HCT116 (cell line): Measurements from ENCODE around the gene SERPINI2. TPM values are rescaled to one million over a fixed set of nuclear protein-coding genes. Genes with fewer than 3 reads are reported as not detected.
"Not testable (repeated sequence)": the region's sequence is repeated elsewhere in the genome, so short reads cannot be mapped to it uniquely, and the experiment has no call there.

ENCODE experiments used
- ATAC-seq: fragments of 200-7000 bp; cut with Tn5 transposase; 2 replicates; pipeline ENCODE4 v1.9.1; 2020; ENCODE audit warnings: mild to moderate bottlenecking, moderate library complexity
- BruUV-seq: library from RNA; stranded (reverse); fragments of 400-500 nt; replicated peaks from 2 replicates; lab custom pipeline; 2021; lab: Mats Ljungman, UMichigan
- CTCF ChIA-PET: fragments of 300-600 bp; sonication (Branson Sonifier 250); formaldehyde crosslinking; loops from one replicate; lab custom pipeline; 2021; ENCODE audit warnings: antibody characterized with exemption; lab: Charles Lee
- POLR2A ChIA-PET: fragments of 300-600, 350-600 bp; sonication (Branson Sonifier 250); formaldehyde crosslinking; loops from one replicate; lab custom pipeline; 2021; ENCODE audit warnings: antibody characterized with exemption; lab: Charles Lee
- RAD21 ChIA-PET, 2 experiments: fragments of 300-600 bp; sonication (Branson Sonifier 250); formaldehyde crosslinking; loops; one replicate each; lab custom pipeline; 2023; ENCODE audit warnings: low total read pairs in 2 of 2; ENCODE audit not compliant: uncharacterized antibody in 2 of 2, unreplicated experiment in 2 of 2, low non-redundant PET in 1 of 2; lab: Charles Lee
- DNase-seq: peaks from one replicate; pipeline ENCODE4 v3.0.0-alpha.2; 2010; ENCODE audit warnings: low read depth, low spot score
- H2AFZ ChIP-seq: fragments of 200-600 bp; shearing (Covaris generic), sonication (generic); 2 replicates; pipeline ENCODE4 v1.6.1; 2017; ENCODE audit warnings: low read depth, mixed run types, mixed read lengths, antibody characterized with exemption, low read length; ENCODE audit not compliant: poor library complexity, severe bottlenecking
- H3K27ac ChIP-seq: 2 replicates; pipeline ENCODE4 v1.5.1; 2012; ENCODE audit warnings: low read depth, low read length
- H3K27me3 ChIP-seq: fragments of 200-600 bp; sonication (generic); 2 replicates; pipeline ENCODE4 v1.6.1; 2016; ENCODE audit warnings: mixed run types, low read length, mixed read lengths; ENCODE audit not compliant: insufficient read depth
- H3K36me3 ChIP-seq, 2 experiments: fragments of 200-500 bp in 1 of 2; fragments of 200-600 bp in 1 of 2; sonication (Bioruptor generic) in 1 of 2; sonication (generic) in 1 of 2; 2 replicates each; pipeline versions ENCODE4 v1.5.1 to v1.6.1; 2014 to 2016; ENCODE audit warnings: low read length in 2 of 2, inconsistent platforms in 1 of 2, mixed read lengths in 1 of 2, mixed run types in 1 of 2; ENCODE audit not compliant: insufficient read depth in 2 of 2, control insufficient read depth in 1 of 2
- H3K4me1 ChIP-seq, 2 experiments: fragments of 200-600 bp in 1 of 2; sonication (generic) in 1 of 2; 2 replicates each; pipeline versions ENCODE4 v1.5.1 to v1.6.1; 2012 to 2017; ENCODE audit warnings: low read length in 2 of 2, inconsistent platforms in 1 of 2, mild to moderate bottlenecking in 1 of 2, mixed read lengths in 1 of 2, mixed run types in 1 of 2, moderate library complexity in 1 of 2; ENCODE audit not compliant: insufficient read depth in 2 of 2, control insufficient read depth in 1 of 2
- H3K4me2 ChIP-seq: fragments of 200-600 bp; sonication (generic); 2 replicates; pipeline ENCODE4 v1.6.1; 2017; ENCODE audit warnings: mixed run types, low read length, mixed read lengths
- H3K4me3 ChIP-seq, 2 experiments: fragments of 200-600 bp in 1 of 2; sonication (generic) in 1 of 2; replicated peaks in 1 of 2; 2 replicates each; pipeline ENCODE4 v1.5.1; 2011 to 2016; ENCODE audit warnings: low read length in 2 of 2, control low read depth in 1 of 2, low read depth in 1 of 2, mild to moderate bottlenecking in 1 of 2, mixed read lengths in 1 of 2, mixed run types in 1 of 2
- H3K79me2 ChIP-seq: fragments of 200-600 bp; sonication (generic); 2 replicates; pipeline ENCODE4 v1.6.1; 2017; ENCODE audit warnings: mild to moderate bottlenecking, mixed run types, low read length, moderate library complexity, mixed read lengths; ENCODE audit not compliant: insufficient read depth
- H3K9ac ChIP-seq: fragments of 200-600 bp; sonication (generic); 2 replicates; pipeline ENCODE4 v1.6.1; 2016; ENCODE audit warnings: low read length, mixed read lengths
- H3K9me2 ChIP-seq: fragments of 200-600 bp; sonication (generic), shearing (Covaris generic); 2 replicates; pipeline ENCODE4 v1.6.1; 2017; ENCODE audit warnings: mixed run types, mild to moderate bottlenecking, moderate library complexity; ENCODE audit not compliant: insufficient read depth
- H3K9me3 ChIP-seq, 2 experiments: fragments of 200-500 bp in 1 of 2; fragments of 200-600 bp in 1 of 2; sonication (Bioruptor generic) in 1 of 2; sonication (generic) in 1 of 2; 2 replicates each; pipeline ENCODE4 v1.6.1; 2014 to 2017; ENCODE audit warnings: low read length in 2 of 2, mixed read lengths in 2 of 2, inconsistent platforms in 1 of 2, low read depth in 1 of 2, mild to moderate bottlenecking in 1 of 2, mixed run types in 1 of 2, moderate library complexity in 1 of 2; ENCODE audit not compliant: control insufficient read depth in 1 of 2, insufficient read depth in 1 of 2
- H4K20me1 ChIP-seq: fragments of 200-600 bp; sonication (generic), shearing (Covaris generic); 2 replicates; pipeline ENCODE4 v1.6.1; 2017; ENCODE audit warnings: mixed run types, mild to moderate bottlenecking, moderate library complexity; ENCODE audit not compliant: insufficient read depth
- CEBPB ChIP-seq: IDR thresholded peaks from 2 replicates; pipeline ENCODE4 v1.6.1; 2012; ENCODE audit warnings: low read depth
- CTCF ChIP-seq, 3 experiments: fragments of 200-600 bp in 1 of 3; sonication (generic) in 1 of 3; IDR thresholded peaks in 2 of 3; conservative IDR thresholded peaks in 1 of 3; 2 replicates each; pipeline ENCODE4 v1.5.1; 2012 to 2017; ENCODE audit warnings: low read depth in 2 of 3, low read length in 2 of 3, antibody characterized with exemption in 1 of 3, borderline replicate concordance in 1 of 3, control low read depth in 1 of 3, mild to moderate bottlenecking in 1 of 3, mixed read lengths in 1 of 3, mixed run types in 1 of 3, moderate library complexity in 1 of 3; ENCODE audit not compliant: insufficient read depth in 1 of 3
- EGR1 ChIP-seq: IDR thresholded peaks from 2 replicates; pipeline ENCODE4 v1.6.1; 2012; ENCODE audit warnings: low read depth
- EZH2 ChIP-seq: fragments of 200-600 bp; sonication (generic); IDR thresholded peaks from 2 replicates; pipeline ENCODE4 v1.6.1; 2017; ENCODE audit warnings: antibody characterized with exemption, mixed run types
- RAD21 ChIP-seq: IDR thresholded peaks from 2 replicates; pipeline ENCODE4 v1.6.1; 2012; ENCODE audit warnings: low read depth, mild to moderate bottlenecking
- TCF7L2 ChIP-seq: IDR thresholded peaks from 2 replicates; pipeline ENCODE4 v1.7.0; 2011; ENCODE audit warnings: borderline replicate concordance, inconsistent platforms; ENCODE audit not compliant: insufficient read depth, insufficient read length; ENCODE audit errors: extremely low read depth
- YY1 ChIP-seq: IDR thresholded peaks from 2 replicates; pipeline ENCODE4 v1.6.1; 2011; ENCODE audit warnings: low read length, low read depth, moderate library complexity, mild to moderate bottlenecking; ENCODE audit not compliant: insufficient replicate concordance; ENCODE audit errors: extremely low read depth
- ZFX ChIP-seq: fragments of 450-650 bp; IDR thresholded peaks from 2 replicates; pipeline ENCODE4 v1.6.1; 2017
- intact Hi-C: fragments of 100-400 bp; cut with micrococcal nuclease; formaldehyde crosslinking; loops from 2 replicates; pipeline ENCODE4 v1.10.0; 2022
- total RNA-seq: library from RNA; stranded (reverse); gene quantifications from one replicate; pipeline ENCODE4 v1.2.1, GENCODE V29; 2021; ENCODE audit not compliant: unreplicated experiment
- TF ChIP-seq, protein P1 (sequence below): IDR thresholded peaks from 2 replicates; pipeline ENCODE4 v1.6.1; 2011; ENCODE audit warnings: mild to moderate bottlenecking, low read length, moderate library complexity; ENCODE audit not compliant: insufficient replicate concordance; ENCODE audit errors: extremely low read depth

SERPINI2 gene
- total RNA-seq, 1 experiment from 2014 or later = 0.27 TPM

DNA sequence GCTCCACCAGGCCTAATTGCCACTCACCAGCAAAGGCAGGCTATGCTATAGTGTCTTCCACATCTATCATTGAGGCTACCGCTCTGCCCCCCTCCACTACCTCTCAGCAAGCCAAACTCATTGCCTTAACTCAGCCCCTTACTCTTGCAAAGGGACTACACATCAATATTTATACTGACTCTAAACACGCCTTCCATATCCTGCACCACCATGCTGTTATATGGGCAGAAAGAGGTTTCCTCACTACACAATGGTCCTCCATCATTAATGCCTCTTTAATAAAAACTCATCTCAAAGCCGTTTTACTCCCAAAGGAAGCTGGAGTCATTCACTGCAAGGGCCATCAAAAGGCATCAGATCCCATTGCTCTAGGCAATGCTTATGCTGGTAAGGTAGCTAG lies 46.9 kb downstream of the SERPINI2 start:
- POLR2A ChIA-PET, H3K9me2 ChIP-seq, H3K9me3 ChIP-seq, H3K4me1 ChIP-seq, H3K4me2 ChIP-seq, DNase-seq, H3K27ac ChIP-seq, BruUV-seq, H4K20me1 ChIP-seq, H3K4me3 ChIP-seq, H3K27me3 ChIP-seq, ATAC-seq, H3K36me3 ChIP-seq, intact Hi-C loops, CTCF ChIA-PET, RAD21 ChIA-PET, H3K79me2 ChIP-seq, H2AFZ ChIP-seq, H3K9ac ChIP-seq: not testable (repeated sequence)

GRCh38 chr3:167422396-167422795 lies 51.4 kb downstream of the SERPINI2 start:
- intact Hi-C loops = not testable (repeated sequence)

GRCh38 chr3:167409611-167410010 lies 64.2 kb downstream of the SERPINI2 start:
- intact Hi-C loops = loop anchor here (10.0 kb wide), 1 partner anchor 755 kb away; no protein-coding TSS in a partner anchor
- ChIA-PET CTCF (interaction anchor here (1.2 to 2.5 kb wide), 2 partner anchors 331 to 472 kb away, joined by 3 to 14 read pairs; no protein-coding TSS in a partner anchor), RAD21 (no interaction called here), POLR2A (no interaction called here)
- no peaks in the 10 kb centered on the region for H3K9me2 ChIP-seq
- H3K79me2 ChIP-seq = no peaks in the 10 kb centered on the region
- H3K4me1 ChIP-seq = no peaks in the 10 kb centered on the region
- no peaks in the 10 kb centered on the region for H3K9me3 ChIP-seq
- no peaks in the 10 kb centered on the region for H3K27me3 ChIP-seq
- no peak overlapping the region for H3K4me3 ChIP-seq
- H3K27ac ChIP-seq = no peak overlapping the region
- no peak overlapping the region for H3K9ac ChIP-seq
- no TSS peak for BruUV-seq
- no peaks in the 10 kb centered on the region for H3K36me3 ChIP-seq
- no peaks in the 10 kb centered on the region for H4K20me1 ChIP-seq
- no peak for DNase-seq
- ATAC-seq = no peak
- no peak overlapping the region for H2AFZ ChIP-seq
- H3K4me2 ChIP-seq = no peak overlapping the region
- TF ChIP-seq ZFX (no peak), CTCF (IDR thresholded peaks at IDR 0.05 in 2 of 3, conservative IDR thresholded peaks at IDR 0.05 in 1 of 3; ENCODE audit: borderline replicate concordance in 1 of 3, insufficient read depth in 1 of 3, low read depth in 2 of 3, low read length in 2 of 3) (no peak), CEBPB (no peak), RAD21 (no peak), YY1 (no peak), TCF7L2 (no peak), EGR1 (no peak), EZH2 (no peak)
- TF ChIP-seq, protein P1, sequence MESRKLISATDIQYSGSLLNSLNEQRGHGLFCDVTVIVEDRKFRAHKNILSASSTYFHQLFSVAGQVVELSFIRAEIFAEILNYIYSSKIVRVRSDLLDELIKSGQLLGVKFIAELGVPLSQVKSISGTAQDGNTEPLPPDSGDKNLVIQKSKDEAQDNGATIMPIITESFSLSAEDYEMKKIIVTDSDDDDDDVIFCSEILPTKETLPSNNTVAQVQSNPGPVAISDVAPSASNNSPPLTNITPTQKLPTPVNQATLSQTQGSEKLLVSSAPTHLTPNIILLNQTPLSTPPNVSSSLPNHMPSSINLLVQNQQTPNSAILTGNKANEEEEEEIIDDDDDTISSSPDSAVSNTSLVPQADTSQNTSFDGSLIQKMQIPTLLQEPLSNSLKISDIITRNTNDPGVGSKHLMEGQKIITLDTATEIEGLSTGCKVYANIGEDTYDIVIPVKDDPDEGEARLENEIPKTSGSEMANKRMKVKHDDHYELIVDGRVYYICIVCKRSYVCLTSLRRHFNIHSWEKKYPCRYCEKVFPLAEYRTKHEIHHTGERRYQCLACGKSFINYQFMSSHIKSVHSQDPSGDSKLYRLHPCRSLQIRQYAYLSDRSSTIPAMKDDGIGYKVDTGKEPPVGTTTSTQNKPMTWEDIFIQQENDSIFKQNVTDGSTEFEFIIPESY = no peak

More at GRCh38 chr3:167422396-167422795, 51.4 kb downstream of the SERPINI2 start:
- H3K27me3 ChIP-seq, H3K36me3 ChIP-seq, H2AFZ ChIP-seq, CTCF ChIA-PET, H3K4me1 ChIP-seq, H3K79me2 ChIP-seq, H3K9me2 ChIP-seq, H3K4me3 ChIP-seq, H3K4me2 ChIP-seq, H4K20me1 ChIP-seq, H3K9ac ChIP-seq, ATAC-seq, DNase-seq, H3K27ac ChIP-seq, BruUV-seq, POLR2A ChIA-PET, H3K9me3 ChIP-seq: not testable (repeated sequence)
- RAD21 ChIA-PET = interaction anchor here in 1 of 2 experiments (0.5 kb wide), 1 partner anchor 263 kb away, joined by 3 read pairs; no protein-coding TSS in a partner anchor
